SU-DHL-6 (cell line): Measurements from ENCODE around the gene ERICH4.

ENCODE experiments used
- H2AFZ ChIP-seq: fragments of 200-600 bp; sonication (generic); 2 replicates; pipeline ENCODE4 v1.6.1; 2014; ENCODE audit warnings: low read depth, mild to moderate bottlenecking, moderate library complexity, mixed read lengths, antibody characterized with exemption, low read length; ENCODE audit not compliant: severe bottlenecking
- H3F3A ChIP-seq: fragments of 200-600 bp; shearing (Covaris generic); 2 replicates; pipeline ENCODE4 v1.6.0; 2016; ENCODE audit warnings: antibody characterized with exemption, mild to moderate bottlenecking; ENCODE audit not compliant: insufficient read depth
- H3K27ac ChIP-seq: fragments of 200-600 bp; sonication (generic); 2 replicates; pipeline ENCODE4 v1.5.1; 2016; ENCODE audit warnings: low read depth, mild to moderate bottlenecking, low read length, moderate library complexity, mixed read lengths
- H3K27me3 ChIP-seq: fragments of 200-600 bp; sonication (generic), shearing (Covaris generic); 2 replicates; pipeline ENCODE4 v1.6.0; 2014; ENCODE audit warnings: mild to moderate bottlenecking, low read length
- H3K36me3 ChIP-seq: fragments of 200-600 bp; sonication (generic); 2 replicates; pipeline ENCODE4 v1.6.1; 2014; ENCODE audit warnings: mild to moderate bottlenecking, low read length, mixed read lengths
- H3K4me2 ChIP-seq: fragments of 300-600, 200-600 bp; shearing (Covaris generic), sonication (generic); 2 replicates; pipeline ENCODE4 v1.6.0; 2014; ENCODE audit warnings: low read length, low read depth, mild to moderate bottlenecking; ENCODE audit not compliant: poor library complexity, severe bottlenecking
- H3K4me3 ChIP-seq: fragments of 200-600 bp; sonication (generic); 2 replicates; pipeline ENCODE4 v1.5.1; 2014; ENCODE audit warnings: antibody characterized with exemption, low read length, mild to moderate bottlenecking, mixed read lengths; ENCODE audit not compliant: insufficient read depth, poor library complexity, severe bottlenecking
- H3K79me2 ChIP-seq: fragments of 200-600 bp; sonication (generic); 2 replicates; pipeline ENCODE4 v1.6.1; 2014; ENCODE audit warnings: mild to moderate bottlenecking, low read length, moderate library complexity; ENCODE audit not compliant: insufficient read depth
- H3K9ac ChIP-seq: fragments of 200-600 bp; sonication (generic); 2 replicates; pipeline ENCODE4 v1.7.0; 2014; ENCODE audit warnings: mild to moderate bottlenecking, low read length
- H3K9me2 ChIP-seq: fragments of 200-600 bp; sonication (generic); replicated peaks from 2 replicates; pipeline ENCODE4 v1.6.1; 2014; ENCODE audit warnings: low read length; ENCODE audit not compliant: insufficient read depth
- H3K9me3 ChIP-seq: fragments of 200-600 bp; sonication (generic); 2 replicates; pipeline ENCODE4 v1.6.1; 2014; ENCODE audit warnings: low read length, mixed read lengths; ENCODE audit not compliant: insufficient read depth
- H4K20me1 ChIP-seq: fragments of 200-600 bp; sonication (generic); 2 replicates; pipeline ENCODE4 v1.6.1; 2014; ENCODE audit warnings: low read depth, mild to moderate bottlenecking, antibody characterized with exemption, low read length, moderate library complexity, mixed read lengths
- EZH2phosphoT487 ChIP-seq: fragments of 200-600 bp; sonication (generic), shearing (Covaris generic); conservative IDR thresholded peaks from 2 replicates; pipeline ENCODE4 v1.6.1; 2018; ENCODE audit warnings: mild to moderate bottlenecking, antibody characterized with exemption, low read length, moderate library complexity, mixed read lengths
- TF ChIP-seq, protein P1 (sequence below): fragments of 200-600 bp; sonication (generic); IDR thresholded peaks from one replicate; pipeline ENCODE4 v1.5.1; 2017; ENCODE audit warnings: antibody characterized with exemption, mild to moderate bottlenecking, low read length, moderate library complexity; ENCODE audit not compliant: insufficient read depth, poor library complexity, severe bottlenecking

The ERICH4 gene

GRCh38 chr19:41478171-41478570 is 35.2 kb downstream of the ERICH4 start:
- no peak for TF ChIP-seq EZH2phosphoT487
- TF ChIP-seq, protein P1, sequence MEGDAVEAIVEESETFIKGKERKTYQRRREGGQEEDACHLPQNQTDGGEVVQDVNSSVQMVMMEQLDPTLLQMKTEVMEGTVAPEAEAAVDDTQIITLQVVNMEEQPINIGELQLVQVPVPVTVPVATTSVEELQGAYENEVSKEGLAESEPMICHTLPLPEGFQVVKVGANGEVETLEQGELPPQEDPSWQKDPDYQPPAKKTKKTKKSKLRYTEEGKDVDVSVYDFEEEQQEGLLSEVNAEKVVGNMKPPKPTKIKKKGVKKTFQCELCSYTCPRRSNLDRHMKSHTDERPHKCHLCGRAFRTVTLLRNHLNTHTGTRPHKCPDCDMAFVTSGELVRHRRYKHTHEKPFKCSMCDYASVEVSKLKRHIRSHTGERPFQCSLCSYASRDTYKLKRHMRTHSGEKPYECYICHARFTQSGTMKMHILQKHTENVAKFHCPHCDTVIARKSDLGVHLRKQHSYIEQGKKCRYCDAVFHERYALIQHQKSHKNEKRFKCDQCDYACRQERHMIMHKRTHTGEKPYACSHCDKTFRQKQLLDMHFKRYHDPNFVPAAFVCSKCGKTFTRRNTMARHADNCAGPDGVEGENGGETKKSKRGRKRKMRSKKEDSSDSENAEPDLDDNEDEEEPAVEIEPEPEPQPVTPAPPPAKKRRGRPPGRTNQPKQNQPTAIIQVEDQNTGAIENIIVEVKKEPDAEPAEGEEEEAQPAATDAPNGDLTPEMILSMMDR: no peak
- Histone ChIP-seq H3K27ac (no peak overlapping the region), H4K20me1 (no peaks in the 10 kb centered on the region), H3K79me2 (no peaks in the 10 kb centered on the region), H3K4me2 (no peak overlapping the region), H3K27me3 (no peaks in the 10 kb centered on the region), H3K9ac (no peak overlapping the region), H3K9me2 (no peaks in the 10 kb centered on the region), H3F3A (no peaks in the 10 kb centered on the region), H3K4me3 (no peak overlapping the region), H3K9me3 (no peaks in the 10 kb centered on the region), H2AFZ (no peak overlapping the region), H3K36me3 (no peaks in the 10 kb centered on the region)

- TF ChIP-seq, protein P1: no peak
- no peaks in the 10 kb centered on the region for H3K79me2 ChIP-seq
Measured at GRCh38 chr19:41478875-41479756, 36.2 kb downstream of the ERICH4 start.

DNA sequence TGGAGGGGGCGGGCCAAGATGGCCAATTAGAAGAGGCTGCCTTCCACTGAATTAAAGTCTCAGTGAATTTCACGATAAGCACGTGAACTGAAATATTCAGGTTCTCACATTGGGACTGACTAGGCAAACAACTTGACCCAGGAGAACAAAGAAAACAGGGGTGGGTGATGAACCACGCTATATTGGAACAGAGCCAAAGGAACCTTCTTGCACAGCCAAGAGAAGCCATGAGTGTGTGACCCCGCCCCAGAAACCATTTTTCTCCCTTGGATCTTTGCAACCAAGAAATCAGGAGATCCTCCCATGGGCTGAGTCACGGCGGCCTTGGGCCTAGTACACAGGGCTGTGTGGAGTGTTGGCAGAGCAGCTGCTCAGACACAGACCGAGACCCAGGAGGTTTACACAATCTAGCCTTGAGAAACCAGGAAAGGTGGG is 36.8 kb downstream of the ERICH4 start:
- Histone ChIP-seq H3K4me2 (no peak overlapping the region), H3F3A (no peaks in the 10 kb centered on the region), H3K79me2 (no peaks in the 10 kb centered on the region), H4K20me1 (no peaks in the 10 kb centered on the region), H3K4me3 (no peak overlapping the region), H3K9ac (no peak overlapping the region), H3K27ac (no peak overlapping the region), H3K9me2 (no peaks in the 10 kb centered on the region), H2AFZ (no peak overlapping the region), H3K27me3 (no peaks in the 10 kb centered on the region), H3K9me3 (no peaks in the 10 kb centered on the region), H3K36me3 (no peaks in the 10 kb centered on the region)
- TF ChIP-seq, protein P1: no peak
- no peak for TF ChIP-seq EZH2phosphoT487

More at GRCh38 chr19:41478875-41479756, 36.2 kb downstream of the ERICH4 start:
- H3K4me3 ChIP-seq: no peak overlapping the region
- no peaks in the 10 kb centered on the region for H3K27me3 ChIP-seq
- H3K9ac ChIP-seq: no peak overlapping the region
- H3F3A ChIP-seq: no peaks in the 10 kb centered on the region
- H4K20me1 ChIP-seq: no peaks in the 10 kb centered on the region
- H3K27ac ChIP-seq: no peak overlapping the region
- H3K36me3 ChIP-seq: no peaks in the 10 kb centered on the region
- H2AFZ ChIP-seq: no peak overlapping the region
- no peaks in the 10 kb centered on the region for H3K9me3 ChIP-seq
- no peaks in the 10 kb centered on the region for H3K9me2 ChIP-seq
- no peak overlapping the region for H3K4me2 ChIP-seq
